MM.1S (cell line): Measurements from ENCODE around the gene PNPLA3.

ENCODE experiments used
- DNase-seq: peaks from one replicate; pipeline ENCODE4 v3.0.0-alpha.2; 2015
- H2AFZ ChIP-seq: fragments of 300-600 bp; sonication (generic); 2 replicates; pipeline ENCODE4 v1.6.0; 2016; ENCODE audit warnings: antibody characterized with exemption, low read length
- H3F3A ChIP-seq: fragments of 300-600 bp; sonication (generic); 2 replicates; pipeline ENCODE4 v1.6.1; 2016; ENCODE audit warnings: mild to moderate bottlenecking, antibody characterized with exemption, low read length, moderate library complexity, mixed read lengths; ENCODE audit not compliant: insufficient read depth
- H3K27ac ChIP-seq: fragments of 300-600 bp; sonication (generic); 2 replicates; pipeline ENCODE4 v1.5.1; 2016; ENCODE audit warnings: mild to moderate bottlenecking, low read length
- H3K27me3 ChIP-seq: fragments of 300-600 bp; sonication (generic); replicated peaks from 2 replicates; pipeline ENCODE4 v1.6.0; 2016; ENCODE audit warnings: low read length; ENCODE audit not compliant: insufficient read depth
- H3K36me3 ChIP-seq: fragments of 300-600 bp; sonication (generic); replicated peaks from 2 replicates; pipeline ENCODE4 v1.6.1; 2016; ENCODE audit warnings: mild to moderate bottlenecking, low read length, mixed read lengths; ENCODE audit not compliant: insufficient read depth
- H3K4me1 ChIP-seq: fragments of 300-600 bp; sonication (generic); 2 replicates; pipeline ENCODE4 v1.6.1; 2016; ENCODE audit warnings: low read length, mixed read lengths
- H3K4me2 ChIP-seq: fragments of 300-600 bp; sonication (generic); 2 replicates; pipeline ENCODE4 v1.6.0; 2016; ENCODE audit warnings: low read depth, low read length
- H3K4me3 ChIP-seq: fragments of 300-600 bp; sonication (generic); 2 replicates; pipeline ENCODE4 v1.5.1; 2016; ENCODE audit warnings: low read length, mixed read lengths
- H3K79me2 ChIP-seq: fragments of 300-600 bp; sonication (generic); 2 replicates; pipeline ENCODE4 v1.6.1; 2016; ENCODE audit warnings: mixed run types, low read length, mixed read lengths
- H3K9ac ChIP-seq: fragments of 300-600 bp; sonication (generic); 2 replicates; pipeline ENCODE4 v1.6.1; 2016; ENCODE audit warnings: low read length, mixed read lengths
- H3K9me2 ChIP-seq: fragments of 300-600 bp; sonication (generic); replicated peaks from 2 replicates; pipeline ENCODE4 v1.6.1; 2016; ENCODE audit warnings: mild to moderate bottlenecking, low read length, mixed read lengths; ENCODE audit not compliant: insufficient read depth
- H3K9me3 ChIP-seq: fragments of 300-600 bp; sonication (generic); replicated peaks from 2 replicates; pipeline ENCODE4 v1.6.1; 2016; ENCODE audit warnings: mild to moderate bottlenecking, low read length, mixed read lengths; ENCODE audit not compliant: insufficient read depth
- H4K20me1 ChIP-seq: fragments of 300-600 bp; sonication (generic); 2 replicates; pipeline ENCODE4 v1.6.1; 2016; ENCODE audit warnings: mild to moderate bottlenecking, low read length, moderate library complexity, mixed read lengths; ENCODE audit not compliant: insufficient read depth
- EZH2 ChIP-seq: fragments of 300-600 bp; sonication (generic); optimal IDR thresholded peaks from 2 replicates; pipeline ENCODE3; 2017; ENCODE audit warnings: low read depth, mild to moderate bottlenecking, antibody characterized with exemption, low read length, mixed read lengths
- EZH2phosphoT487 ChIP-seq: fragments of 300-600 bp; sonication (generic); IDR thresholded peaks from 2 replicates; pipeline ENCODE4 v1.6.1; 2018; ENCODE audit warnings: antibody characterized with exemption, low read length
- TF ChIP-seq, protein P1 (sequence below): fragments of 300-600 bp; sonication (generic); IDR thresholded peaks from 2 replicates; pipeline ENCODE4 v1.5.1; 2016; ENCODE audit warnings: antibody characterized with exemption, low read length, mixed read lengths

The PNPLA3 gene

DNA sequence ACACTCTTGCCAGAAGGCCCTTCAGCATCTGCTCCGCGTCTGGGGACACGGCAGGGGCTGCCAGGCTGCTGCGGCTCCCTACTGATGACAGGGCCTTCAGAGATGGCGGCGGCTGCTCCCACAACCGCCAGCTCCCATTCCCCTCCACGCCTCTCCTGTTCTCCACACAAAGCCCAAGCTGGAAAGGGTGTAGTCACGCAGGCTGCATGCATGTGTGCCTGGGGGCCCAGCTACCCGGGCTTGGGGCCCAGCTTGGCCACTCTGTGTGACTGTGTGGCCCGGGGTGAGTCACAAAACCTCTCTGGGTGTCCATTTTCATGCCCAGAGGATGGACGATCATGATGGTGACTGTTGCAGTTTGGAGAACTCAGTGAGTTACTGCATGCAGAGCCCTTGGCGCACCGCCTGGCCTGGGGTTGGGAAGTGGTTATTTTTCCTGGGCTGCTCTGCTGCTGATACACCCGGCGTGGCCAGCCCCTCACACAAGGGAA, 68.8 kb downstream of the PNPLA3 start:
- Histone ChIP-seq H4K20me1 (no peaks in the 10 kb centered on the region), H3K9me3 (no peaks in the 10 kb centered on the region), H3K27me3 (no peaks in the 10 kb centered on the region), H3K36me3 (no peaks in the 10 kb centered on the region), H3K9me2 (no peaks in the 10 kb centered on the region), H2AFZ (no peak overlapping the region), H3K27ac (no peak overlapping the region), H3K4me3 (no peak overlapping the region), H3K4me1 (no peaks in the 10 kb centered on the region), H3K79me2 (no peaks in the 10 kb centered on the region), H3K9ac (no peak overlapping the region), H3K4me2 (no peak overlapping the region), H3F3A (no peaks in the 10 kb centered on the region)
- no peak for DNase-seq
- no peak for TF ChIP-seq EZH2phosphoT487
- TF ChIP-seq, protein P1, sequence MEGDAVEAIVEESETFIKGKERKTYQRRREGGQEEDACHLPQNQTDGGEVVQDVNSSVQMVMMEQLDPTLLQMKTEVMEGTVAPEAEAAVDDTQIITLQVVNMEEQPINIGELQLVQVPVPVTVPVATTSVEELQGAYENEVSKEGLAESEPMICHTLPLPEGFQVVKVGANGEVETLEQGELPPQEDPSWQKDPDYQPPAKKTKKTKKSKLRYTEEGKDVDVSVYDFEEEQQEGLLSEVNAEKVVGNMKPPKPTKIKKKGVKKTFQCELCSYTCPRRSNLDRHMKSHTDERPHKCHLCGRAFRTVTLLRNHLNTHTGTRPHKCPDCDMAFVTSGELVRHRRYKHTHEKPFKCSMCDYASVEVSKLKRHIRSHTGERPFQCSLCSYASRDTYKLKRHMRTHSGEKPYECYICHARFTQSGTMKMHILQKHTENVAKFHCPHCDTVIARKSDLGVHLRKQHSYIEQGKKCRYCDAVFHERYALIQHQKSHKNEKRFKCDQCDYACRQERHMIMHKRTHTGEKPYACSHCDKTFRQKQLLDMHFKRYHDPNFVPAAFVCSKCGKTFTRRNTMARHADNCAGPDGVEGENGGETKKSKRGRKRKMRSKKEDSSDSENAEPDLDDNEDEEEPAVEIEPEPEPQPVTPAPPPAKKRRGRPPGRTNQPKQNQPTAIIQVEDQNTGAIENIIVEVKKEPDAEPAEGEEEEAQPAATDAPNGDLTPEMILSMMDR: no peak

DNA sequence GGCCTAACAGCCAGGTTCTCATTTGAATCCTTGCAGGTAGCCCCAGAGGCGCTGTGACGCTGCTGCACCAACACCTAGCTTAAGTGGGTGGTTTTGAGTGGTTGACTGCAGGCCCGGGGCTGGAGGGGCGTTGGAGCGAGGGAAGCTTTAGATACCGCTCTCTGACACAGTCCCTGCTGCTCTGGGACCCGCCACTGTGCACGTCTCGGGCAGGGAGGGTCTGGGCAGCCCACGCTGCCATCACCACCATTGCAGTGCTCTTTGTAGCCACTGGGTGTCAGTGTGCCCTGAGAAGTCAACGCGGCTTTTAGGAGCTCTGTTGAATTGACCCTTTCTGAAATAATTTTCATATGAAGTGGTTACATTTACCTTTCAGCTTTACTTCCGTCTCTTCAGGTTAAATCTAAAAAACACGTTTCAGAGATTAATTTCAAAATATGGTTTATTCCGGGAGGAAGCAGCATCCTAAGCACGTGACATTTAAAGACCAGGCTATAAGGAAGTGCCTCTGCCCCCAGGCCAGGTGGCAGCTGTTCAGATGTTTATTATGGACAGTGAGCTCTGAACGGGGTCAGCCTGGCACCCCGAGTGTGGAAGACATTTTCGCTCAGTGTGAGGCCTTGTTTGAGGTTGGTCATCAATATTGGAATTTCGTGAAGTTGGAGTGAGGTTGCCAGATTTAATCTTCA, 69.6 kb downstream of the PNPLA3 start:
- TF ChIP-seq, protein P1: peak; percentile 97
- no peak for TF ChIP-seq EZH2
- no peak overlapping the region for H3K9ac ChIP-seq
- no peaks in the 10 kb centered on the region for H3K79me2 ChIP-seq
- no peak overlapping the region for H2AFZ ChIP-seq
- no peak overlapping the region for H3K4me2 ChIP-seq
- no peaks in the 10 kb centered on the region for H3K9me3 ChIP-seq
- peak; percentile 53 for DNase-seq
- no peaks in the 10 kb centered on the region for H3K36me3 ChIP-seq
- H3K4me3 ChIP-seq: no peak overlapping the region
- H4K20me1 ChIP-seq: no peaks in the 10 kb centered on the region
- no peaks in the 10 kb centered on the region for H3F3A ChIP-seq
- H3K27me3 ChIP-seq: no peaks in the 10 kb centered on the region
- H3K27ac ChIP-seq: no peak overlapping the region
- no peaks in the 10 kb centered on the region for H3K9me2 ChIP-seq
- H3K4me1 ChIP-seq: no peaks in the 10 kb centered on the region

DNA sequence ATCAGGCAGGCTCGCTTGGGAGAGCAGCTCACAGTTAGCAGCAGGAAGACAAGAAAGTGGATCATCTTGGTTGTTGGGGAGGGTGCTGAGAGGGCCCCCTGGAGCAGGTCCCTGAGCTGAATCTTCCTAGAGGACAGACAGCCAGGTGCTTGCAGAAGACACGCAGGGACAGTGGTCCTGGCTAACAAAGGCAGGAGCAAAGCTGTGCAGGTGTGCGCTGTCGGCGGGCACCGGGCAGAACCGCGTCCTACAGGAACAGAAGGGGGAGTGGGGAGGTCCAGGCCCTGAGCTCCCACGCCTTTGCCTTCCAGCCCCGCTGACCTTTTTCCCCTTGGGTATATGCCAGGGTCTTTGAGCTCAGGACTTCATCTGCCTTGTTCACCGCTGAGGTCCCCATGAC, 70.4 kb downstream of the PNPLA3 start:
- H3K27ac ChIP-seq: no peak overlapping the region
- H3K4me2 ChIP-seq: no peak overlapping the region
- H3K79me2 ChIP-seq: no peaks in the 10 kb centered on the region
- no peak overlapping the region for H2AFZ ChIP-seq
- H3K4me3 ChIP-seq: no peak overlapping the region
- H3K27me3 ChIP-seq: no peaks in the 10 kb centered on the region
- H3K9me3 ChIP-seq: no peaks in the 10 kb centered on the region
- H4K20me1 ChIP-seq: no peaks in the 10 kb centered on the region
- no peak overlapping the region for H3K9ac ChIP-seq
- H3K9me2 ChIP-seq: no peaks in the 10 kb centered on the region
- DNase-seq: no peak
- no peaks in the 10 kb centered on the region for H3K36me3 ChIP-seq
- no peaks in the 10 kb centered on the region for H3K4me1 ChIP-seq
- no peaks in the 10 kb centered on the region for H3F3A ChIP-seq
- TF ChIP-seq EZH2 (no peak), EZH2phosphoT487 (no peak)
- TF ChIP-seq, protein P1: no peak
